Activated B cell treated with CpG ODN at 0.5 μM for 24 hours (primary cell): ENCODE measurements around the gene COL6A2. TPM values are rescaled to one million over a fixed set of nuclear protein-coding genes. Genes with fewer than 3 reads are reported as not detected.

Experiments
- ATAC-seq: fragments of 200-7000 bp; cut with Tn5 transposase; one replicate; pipeline ENCODE4 v1.10.0; 2021; ENCODE audit warnings: low read depth, mild to moderate bottlenecking, moderate library complexity
- CTCF ChIA-PET: fragments of 350-600 bp; sonication (Branson Sonifier 250); formaldehyde crosslinking; loops from one replicate; lab custom pipeline; 2021; ENCODE audit warnings: antibody characterized with exemption; lab: Charles Lee
- POLR2A ChIA-PET: fragments of 350-600 bp; sonication (Branson Sonifier 250); formaldehyde crosslinking; loops from one replicate; lab custom pipeline; 2021; ENCODE audit warnings: antibody characterized with exemption; lab: Charles Lee
- DNase-seq: peaks from one replicate; pipeline ENCODE4 v3.0.0; 2022
- H3K27ac Mint-ChIP-seq: one replicate; pipeline ENCODE4 v1.8.0; 2020; ENCODE audit warnings: mixed read lengths
- H3K27me3 Mint-ChIP-seq: one replicate; pipeline ENCODE4 v1.8.0; 2021; ENCODE audit warnings: mixed read lengths
- H3K36me3 Mint-ChIP-seq: one replicate; pipeline ENCODE4 v1.8.0; 2021; ENCODE audit warnings: low read depth, mixed read lengths
- H3K4me1 Mint-ChIP-seq: one replicate; pipeline ENCODE4 v1.8.0; 2021; ENCODE audit warnings: mixed read lengths
- H3K4me3 Mint-ChIP-seq: one replicate; pipeline ENCODE4 v1.8.0; 2020; ENCODE audit warnings: mild to moderate bottlenecking, mixed read lengths
- H3K9me3 Mint-ChIP-seq: one replicate; pipeline ENCODE4 v1.8.0; 2020; ENCODE audit warnings: mixed read lengths
- CTCF ChIP-seq: fragments of 200-600 bp; IDR thresholded peaks from one replicate; pipeline ENCODE4 v1.8.0; 2022; ENCODE audit warnings: antibody characterized with exemption, mild to moderate bottlenecking
- intact Hi-C: fragments of 100-400 bp; cut with micrococcal nuclease; formaldehyde crosslinking; loops from one replicate; pipeline ENCODE4 v1.15.1; 2024
- total RNA-seq: library from RNA; stranded (reverse); gene quantifications from 2 replicates; pipeline ENCODE4 v1.2.3, GENCODE V29; 2022

COL6A2 gene
- total RNA-seq, 1 donor from 2014 or later = 0.40 TPM

GRCh38 chr21:46157987-46158451, 60.1 kb downstream of the COL6A2 start:
- CTCF ChIA-PET = no interaction called here
- no peaks in the 10 kb centered on the region for H3K9me3 Mint-ChIP-seq
- intact Hi-C loops = no loop called here

GRCh38 chr21:46158666-46159300, 60.9 kb downstream of the COL6A2 start:
- Mint-ChIP-seq H3K4me1 (no peaks in the 10 kb centered on the region), H3K27me3 (no peaks in the 10 kb centered on the region), H3K4me3 (no peak overlapping the region), H3K36me3 (peaks cover 4% of the 10 kb centered on the region), H3K27ac (no peak overlapping the region), H3K9me3 (no peaks in the 10 kb centered on the region)
- POLR2A ChIA-PET = no interaction called here
- DNase-seq (no peak), ATAC-seq (no peak)
- CTCF ChIA-PET = no interaction called here
- intact Hi-C loops = no loop called here
- no peak for TF ChIP-seq CTCF

More at GRCh38 chr21:46157987-46158451, 60.1 kb downstream of the COL6A2 start:
- DNase-seq (no peak), ATAC-seq (no peak)
- H3K27me3 Mint-ChIP-seq = no peaks in the 10 kb centered on the region
- no peak overlapping the region for H3K4me3 Mint-ChIP-seq
- POLR2A ChIA-PET = no interaction called here
- H3K27ac Mint-ChIP-seq = no peak overlapping the region
- no peaks in the 10 kb centered on the region for H3K4me1 Mint-ChIP-seq
- TF ChIP-seq CTCF = no peak
- H3K36me3 Mint-ChIP-seq = peaks cover 4% of the 10 kb centered on the region

- no peaks in the 10 kb centered on the region for H3K9me3 Mint-ChIP-seq
- H3K27me3 Mint-ChIP-seq = no peaks in the 10 kb centered on the region
- ATAC-seq (no peak), DNase-seq (no peak)
- H3K36me3 Mint-ChIP-seq = peaks cover 9% of the 10 kb centered on the region
- no peak overlapping the region for H3K27ac Mint-ChIP-seq
- no peaks in the 10 kb centered on the region for H3K4me1 Mint-ChIP-seq
- POLR2A ChIA-PET = no interaction called here
- intact Hi-C loops = no loop called here
- no peak for TF ChIP-seq CTCF
- CTCF ChIA-PET = no interaction called here
- no peak overlapping the region for H3K4me3 Mint-ChIP-seq
Measured at GRCh38 chr21:46159390-46159789, 61.5 kb downstream of the COL6A2 start.

GRCh38 chr21:46159841-46160656, 62.1 kb downstream of the COL6A2 start:
- no peak for ATAC-seq
- H3K4me3 Mint-ChIP-seq = no peak overlapping the region
- no peaks in the 10 kb centered on the region for H3K9me3 Mint-ChIP-seq
- DNase-seq = no peak
- no peaks in the 10 kb centered on the region for H3K27me3 Mint-ChIP-seq
- H3K36me3 Mint-ChIP-seq = peaks cover 9% of the 10 kb centered on the region
- TF ChIP-seq CTCF = no peak
- POLR2A ChIA-PET = no interaction called here
- H3K4me1 Mint-ChIP-seq = no peaks in the 10 kb centered on the region
- no peak overlapping the region for H3K27ac Mint-ChIP-seq
- intact Hi-C loops = no loop called here
- CTCF ChIA-PET = no interaction called here

- Mint-ChIP-seq H3K9me3 (no peaks in the 10 kb centered on the region), H3K27ac (no peak overlapping the region), H3K36me3 (peaks cover 9% of the 10 kb centered on the region), H3K27me3 (no peaks in the 10 kb centered on the region), H3K4me3 (no peak overlapping the region), H3K4me1 (no peaks in the 10 kb centered on the region)
- CTCF ChIA-PET = no interaction called here
- POLR2A ChIA-PET = no interaction called here
- TF ChIP-seq CTCF = no peak
- ATAC-seq = no peak
- no peak for DNase-seq
- intact Hi-C loops = no loop called here
Measured at GRCh38 chr21:46160657-46160906, 62.7 kb downstream of the COL6A2 start.
